A549 (cell line): ENCODE data around the gene COX6B1. TPM values are rescaled to one million over a fixed set of nuclear protein-coding genes. Genes with fewer than 3 reads are reported as not detected.

ENCODE experiments used
- ATAC-seq, 2 experiments: fragments of 200-7000 bp in 1 of 2; fragments of >200 bp in 1 of 2; cut with Nextera tagmentation in 1 of 2; cut with Tn5 transposase in 1 of 2; 3 replicates each; pipeline versions ENCODE4 v1.8.0 to v1.9.1; 2018 to 2020; ENCODE audit warnings: mild to moderate bottlenecking in 1 of 2, moderate library complexity in 1 of 2
- CTCF ChIA-PET: fragments of 300-600 bp; sonication (Branson Sonifier 250); formaldehyde crosslinking; extraction: SDS; loops from one replicate; lab custom pipeline; 2021; ENCODE audit warnings: antibody characterized with exemption, inconsistent platforms; lab: Yijun Ruan, JAX
- POLR2A ChIA-PET: fragments of 350-600 bp; formaldehyde crosslinking; extraction: SDS; loops from one replicate; lab custom pipeline; 2021; ENCODE audit warnings: antibody characterized with exemption, inconsistent platforms; lab: Yijun Ruan, JAX
- DNase-seq, 2 experiments: peaks; one replicate each; pipeline versions ENCODE4 v3.0.0 to v3.0.0-alpha.2; 2011 to 2016; ENCODE audit warnings: low read depth in 1 of 2, low spot score in 1 of 2
- FAIRE-seq: peaks from 2 replicates; lab custom pipeline; 2011; peaks lifted over from hg19 to GRCh38; lab: Jason Lieb, UNC
- H3K27ac ChIP-seq, 2 experiments: fragments of >200 bp; sonication (Bioruptor Twin); formaldehyde crosslinking; 3 replicates each; pipeline ENCODE4 v1.5.1; 2016 to 2017
- H3K4me1 ChIP-seq: fragments of >200 bp; sonication (Bioruptor Twin); formaldehyde crosslinking; 3 replicates; pipeline ENCODE4 v1.6.1; 2016
- H3K4me2 ChIP-seq: fragments of >200 bp; sonication (Bioruptor Twin); formaldehyde crosslinking; 3 replicates; pipeline ENCODE4 v1.6.1; 2016
- H3K4me3 ChIP-seq: fragments of >200 bp; sonication (Bioruptor Twin); formaldehyde crosslinking; 3 replicates; pipeline ENCODE4 v1.5.1; 2016
- H3K9me3 ChIP-seq: fragments of >200 bp; sonication (Bioruptor Twin); formaldehyde crosslinking; 3 replicates; pipeline ENCODE4 v1.6.1; 2016
- BCL3 ChIP-seq: fragments of >200 bp; sonication (Bioruptor Twin); formaldehyde crosslinking; IDR thresholded peaks from 3 replicates; pipeline ENCODE4 v1.6.1; 2016
- BHLHE40 ChIP-seq: IDR thresholded peaks from 2 replicates; pipeline ENCODE4 v1.6.1; 2012; ENCODE audit warnings: low read depth, low read length, inconsistent platforms
- CBX2 ChIP-seq: fragments of 200-600 bp; sonication (generic); IDR thresholded peaks from 2 replicates; pipeline ENCODE4 v1.6.1; 2016; ENCODE audit warnings: low read depth, mild to moderate bottlenecking, borderline replicate concordance
- CBX8 ChIP-seq: fragments of 200-600 bp; sonication (generic); IDR thresholded peaks from 2 replicates; pipeline ENCODE4 v1.6.1; 2016
- CEBPB ChIP-seq, 2 experiments: fragments of >200 bp in 1 of 2; sonication (Bioruptor Twin) in 1 of 2; formaldehyde crosslinking in 1 of 2; IDR thresholded peaks; 2 replicates each; pipeline ENCODE4 v1.6.1; 2012 to 2016
- CHD4 ChIP-seq: fragments of 200-600 bp; sonication (generic); IDR thresholded peaks from 2 replicates; pipeline ENCODE4 v1.6.1; 2016; ENCODE audit warnings: antibody characterized with exemption, mild to moderate bottlenecking, borderline replicate concordance
- CTCF ChIP-seq: fragments of >200 bp; sonication (Bioruptor Twin); formaldehyde crosslinking; IDR thresholded peaks from 3 replicates; pipeline ENCODE4 v1.5.1; 2016
- EHMT2 ChIP-seq: fragments of 200-600 bp; sonication (generic); IDR thresholded peaks from 2 replicates; pipeline ENCODE4 v1.6.1; 2016; ENCODE audit warnings: antibody characterized with exemption, low read depth, mild to moderate bottlenecking, moderate library complexity
- ESRRA ChIP-seq: fragments of 150-350 bp; IDR thresholded peaks from 2 replicates; pipeline ENCODE4 v1.6.1; 2014; ENCODE audit warnings: mild to moderate bottlenecking, low read length, borderline replicate concordance
- HEYL ChIP-seq: fragments of 250-450 bp; sonication (Bioruptor Pico); IDR thresholded peaks from 2 replicates; pipeline ENCODE4 v1.8.0; 2021; ENCODE audit warnings: mild to moderate bottlenecking, moderate library complexity
- HMGXB4 ChIP-seq: fragments of 250-450 bp; sonication (Bioruptor Pico); IDR thresholded peaks from 2 replicates; pipeline ENCODE4 v1.5.0; 2021; ENCODE audit warnings: mild to moderate bottlenecking, moderate library complexity, borderline replicate concordance
- KDM5A ChIP-seq: fragments of 200-600 bp; sonication (generic); IDR thresholded peaks from 2 replicates; pipeline ENCODE4 v1.6.1; 2016; ENCODE audit warnings: antibody characterized with exemption, mild to moderate bottlenecking
- MAX ChIP-seq: IDR thresholded peaks from 2 replicates; pipeline ENCODE4 v1.6.1; 2012
- MYC ChIP-seq: IDR thresholded peaks from 2 replicates; pipeline ENCODE4 v1.6.1; 2012; ENCODE audit warnings: mild to moderate bottlenecking, inconsistent platforms, low read length, improper control_type of control experiment, borderline replicate concordance
- PBX3 ChIP-seq: IDR thresholded peaks from 2 replicates; pipeline ENCODE4 v1.6.1; 2012
- POLR2A ChIP-seq: IDR thresholded peaks from 2 replicates; pipeline ENCODE4 v1.6.1; 2012; ENCODE audit warnings: mild to moderate bottlenecking, low read length
- RNF2 ChIP-seq: fragments of 200-600 bp; sonication (generic); IDR thresholded peaks from 2 replicates; pipeline ENCODE4 v1.6.1; 2016; ENCODE audit warnings: low read depth, mild to moderate bottlenecking, antibody characterized with exemption, moderate library complexity, borderline replicate concordance
- WGBS: methylation state at CpG from one replicate; pipeline ENCODE4 v1.1.6; 2017; ENCODE audit errors: missing lambda C conversion rate; 5-methylcytosine and 5-hydroxymethylcytosine counted together
- polyA plus RNA-seq, 4 experiments: library from polyadenylated mRNA; depleted of rRNA in 3 of 4; stranded (reverse); fragments of >200 nt; fragmentation: RNase III in 1 of 4; extraction: RNeasy Plus Mini Kit Qiagen cat#74134 plus additional on column Dnase treatment in 1 of 4; gene quantifications; 2 replicates in 3 of 4; 3 replicates in 1 of 4; pipeline ENCODE4 v1.2.3, GENCODE V29; 2011 to 2017

The COX6B1 gene
- polyA plus RNA-seq, 2 of the 4 experiments (the other 2 are of a cell fraction), result 749 to 1,260 TPM

GRCh38 chr19:35670686-35671085, 22.6 kb downstream of the COX6B1 start:
- no peak overlapping the region for H3K4me2 ChIP-seq
- H3K4me3 ChIP-seq, result no peak overlapping the region
- H3K9me3 ChIP-seq, result no peaks in the 10 kb centered on the region
- DNase-seq (no peak), FAIRE-seq (no peak), ATAC-seq (no peak)
- H3K4me1 ChIP-seq, result no peaks in the 10 kb centered on the region
- no peak overlapping the region for H3K27ac ChIP-seq
- ChIA-PET POLR2A (no interaction called here), CTCF (interaction anchor here (0.9 to 3.0 kb wide), 6 partner anchors 13 to 122 kb away, joined by 3 to 10 read pairs (median 3); no protein-coding TSS in a partner anchor)
- TF ChIP-seq HEYL (CRISPR knock-in tag) (no peak), CBX8 (no peak), ESRRA (no peak), POLR2A (no peak), HMGXB4 (CRISPR knock-in tag) (no peak), CBX2 (no peak), PBX3 (no peak), CHD4 (no peak), EHMT2 (no peak), CEBPB (IDR thresholded peaks at IDR 0.05) (no peak), BHLHE40 (no peak)
- WGBS, result 50% methylated on average over 1 of the region's 1 CpG

- DNase-seq, result no peak
- ATAC-seq, result no peak
- Histone ChIP-seq H3K27ac (no peak overlapping the region), H3K4me2 (no peak overlapping the region), H3K9me3 (no peaks in the 10 kb centered on the region), H3K4me3 (no peak overlapping the region), H3K4me1 (no peaks in the 10 kb centered on the region)
- POLR2A ChIA-PET, result no interaction called here
- CTCF ChIA-PET, result interaction anchor here (0.6 to 3.5 kb wide), 13 partner anchors 9 to 434 kb away, joined by 3 to 13 read pairs (median 3); no protein-coding TSS in a partner anchor
- FAIRE-seq, result peak; percentile 73
- TF ChIP-seq KDM5A, result no peak
- no peak for TF ChIP-seq RNF2
- peak; percentile 56 to 57; a peak in 3 of 4 replicates for TF ChIP-seq CEBPB (IDR thresholded peaks at IDR 0.05)
- no peak for TF ChIP-seq BCL3
- 32% methylated on average over 3 of the region's 3 CpGs for WGBS
Measured at GRCh38 chr19:35671818-35672217, 23.7 kb downstream of the COX6B1 start.

- ATAC-seq (peak; percentile 94 to 97), DNase-seq (peak; percentile 85 to 99), FAIRE-seq (peak; percentile 43)
- POLR2A ChIA-PET, result interaction anchor here (0.9 to 1.5 kb wide), 6 partner anchors 9 to 61 kb away, joined by 3 to 15 read pairs (median 6); partner anchors contain the start of genes COX6B1 and HAUS5
- Histone ChIP-seq H3K4me1 (no peaks in the 10 kb centered on the region), H3K9me3 (no peaks in the 10 kb centered on the region), H3K4me3 (peak overlapping the region; percentile 47), H3K27ac (peak overlapping the region; percentile 42 to 77), H3K4me2 (peak overlapping the region; percentile 79)
- TF ChIP-seq MYC (0 out of 2 replicates have a peak, but pooled peaks have one; percentile 34), CHD4 (0 out of 2 replicates have a peak, but pooled peaks have one; percentile 18), CTCF (no peak), MAX (peak; percentile 76)
- CTCF ChIA-PET, result interaction anchor here (0.6 to 3.5 kb wide), 19 partner anchors 9 to 320 kb away, joined by 3 to 17 read pairs (median 5); partner anchors contain the start of genes PSENEN and U2AF1L4
- WGBS, result 2% methylated on average over 39 of the region's 39 CpGs
Measured at GRCh38 chr19:35673121-35673804, 25.1 kb downstream of the COX6B1 start.
